Esophagus mucosa (tissue), 1 donor: ENCODE results near the gene PRKCSH. TPM values are rescaled to one million over a fixed set of nuclear protein-coding genes. Genes with fewer than 3 reads are reported as not detected.
"Not testable (repeated sequence)": the region's sequence is repeated elsewhere in the genome, so short reads cannot be mapped to it uniquely, and the experiment has no call there.

Experiments
- ATAC-seq: fragments of 200-7000 bp; cut with Tn5 transposase; one replicate; pipeline ENCODE4 v1.9.1; 2020
- total RNA-seq: library from RNA; stranded (reverse); gene quantifications from one replicate; pipeline ENCODE4 v1.2.4, GENCODE V29; 2023
- donor health status: DM: yes; HTN: yes; CAD: no.

Gene PRKCSH
- total RNA-seq, 1 donor from 2014 or later: 161 TPM

GRCh38 chr19:11420429-11421370 lies 14.7 kb upstream of the PRKCSH start:
- no peak for ATAC-seq

DNA sequence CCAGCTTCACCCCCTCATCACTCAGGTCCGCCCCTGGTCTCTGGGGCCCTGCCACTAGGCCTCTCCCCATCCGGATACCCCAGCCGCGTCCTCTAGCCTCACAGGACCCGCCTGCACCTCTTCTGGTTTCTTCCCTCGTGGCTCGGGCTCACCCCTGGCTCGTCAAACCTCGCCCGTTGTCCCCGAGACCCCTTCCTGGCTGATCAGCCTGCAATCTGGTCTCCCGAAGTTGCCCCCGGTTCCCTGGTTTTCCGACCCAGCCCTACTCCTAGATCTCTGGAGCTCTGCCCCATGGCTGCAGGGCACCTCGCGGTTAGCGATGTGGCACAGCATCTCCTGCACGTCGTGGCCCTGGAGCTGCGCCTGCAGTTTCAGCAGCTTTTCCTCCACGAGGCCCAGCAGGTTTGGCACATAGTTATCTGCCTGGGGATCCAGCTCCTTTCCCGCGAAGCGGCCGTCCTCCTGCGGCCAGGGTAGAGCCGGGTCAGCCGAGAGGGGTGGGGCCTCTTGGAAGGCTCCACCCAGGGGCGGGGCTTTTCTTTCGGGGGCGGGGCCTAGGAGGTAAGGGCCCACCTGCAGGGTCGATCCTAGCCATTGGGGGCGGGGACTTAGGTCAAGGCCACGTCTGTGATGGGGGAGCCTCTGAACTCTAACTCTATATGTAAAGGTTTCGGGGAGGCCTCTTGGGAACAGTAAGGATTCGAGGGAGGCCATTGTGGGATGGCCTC lies 13.9 kb upstream of the PRKCSH start:
- peak; percentile 5 for ATAC-seq

GRCh38 chr19:11422163-11423065 lies 13.0 kb upstream of the PRKCSH start:
- ATAC-seq: peak; percentile 92

- ATAC-seq: no peak
Observed at GRCh38 chr19:11423164-11423790, 12.2 kb upstream of the PRKCSH start.

DNA sequence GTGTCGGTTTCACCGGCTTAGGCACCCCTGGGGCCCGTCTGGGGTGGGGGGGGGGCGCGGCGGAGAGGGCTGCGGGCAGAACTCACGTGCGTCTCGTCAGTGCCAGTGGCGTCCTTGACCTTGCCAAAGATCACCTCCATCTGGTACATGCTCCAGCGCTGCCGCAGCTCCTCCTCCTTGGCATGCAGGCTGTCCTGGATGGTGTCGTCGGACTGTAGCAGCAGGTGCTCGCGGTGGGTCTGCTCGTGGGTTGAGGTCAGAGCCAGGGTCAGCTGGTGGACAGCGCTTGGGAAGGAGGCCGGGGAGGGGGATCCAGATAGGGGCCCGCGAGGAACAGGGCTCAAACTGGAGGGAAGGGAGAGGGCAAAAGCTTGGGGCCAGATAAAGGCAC lies 11.6 kb upstream of the PRKCSH start:
- ATAC-seq: no peak

DNA sequence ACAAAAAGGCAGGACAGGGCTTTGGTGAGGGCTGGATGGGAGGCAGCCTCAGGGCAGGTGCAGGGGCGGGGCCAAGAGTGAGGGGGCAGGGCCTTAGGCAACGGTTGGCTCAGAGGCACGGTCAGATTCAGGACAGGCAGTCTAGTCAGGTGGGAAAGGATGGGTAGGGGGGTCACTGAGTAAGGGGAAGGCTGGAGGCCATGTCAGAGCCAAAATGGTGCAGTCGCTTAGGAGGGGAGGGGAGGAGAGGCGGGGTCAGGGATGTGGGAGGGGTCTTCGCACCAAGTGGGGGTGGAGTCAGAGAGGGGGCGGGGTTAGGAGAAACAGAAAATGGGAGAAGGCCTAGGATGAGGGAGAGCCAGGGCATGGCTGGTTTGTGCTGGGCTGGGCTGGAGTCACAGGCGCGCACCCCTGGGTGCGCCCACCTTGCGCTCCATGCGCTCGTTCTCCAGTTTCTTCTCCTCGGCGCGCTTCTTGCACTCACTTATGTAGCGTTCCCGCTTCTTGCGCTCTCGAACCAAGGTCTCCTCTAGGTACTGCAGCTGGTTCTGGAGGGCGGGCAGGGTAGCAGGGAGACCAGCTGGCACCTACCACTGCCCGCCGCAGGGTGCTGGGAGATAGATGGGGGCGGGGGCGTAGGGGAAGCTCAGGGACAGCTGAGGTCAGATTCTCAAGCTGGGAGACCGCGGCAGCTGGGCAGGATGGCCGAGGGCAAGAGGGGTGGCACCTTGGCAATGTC lies 9.5 kb upstream of the PRKCSH start:
- ATAC-seq: no peak

DNA sequence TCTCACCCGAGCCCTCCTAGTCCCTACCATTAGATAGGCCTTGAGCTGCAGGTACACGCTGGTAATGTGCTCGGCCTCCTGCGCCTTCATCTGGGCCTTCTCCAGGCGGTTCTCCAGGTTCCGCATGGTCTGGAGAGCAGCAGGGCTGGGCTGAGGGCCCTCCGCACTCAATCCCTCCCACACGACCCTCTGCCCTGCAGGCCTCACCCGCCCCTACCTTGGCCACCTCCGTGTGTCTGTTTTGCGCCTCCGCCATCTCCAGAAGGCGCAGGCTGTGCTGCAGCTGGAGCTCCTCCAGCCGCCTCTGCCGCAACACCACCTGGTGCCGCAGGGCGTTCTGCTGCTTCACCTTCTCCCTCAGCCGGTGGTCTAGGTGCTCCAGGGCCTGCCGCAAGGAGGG lies 8.8 kb upstream of the PRKCSH start:
- no peak for ATAC-seq

- not testable (repeated sequence) for ATAC-seq
Observed at GRCh38 chr19:11433526-11433925, 1.9 kb upstream of the PRKCSH start.

GRCh38 chr19:11434703-11435056 lies 755 bp upstream of the PRKCSH start:
- ATAC-seq: no peak

- no peak for ATAC-seq
Observed at GRCh38 chr19:11435833-11436313, 438 bp downstream of the PRKCSH start.

- ATAC-seq: no peak
Observed at GRCh38 chr19:11437955-11438354, 2.5 kb downstream of the PRKCSH start.

GRCh38 chr19:11444059-11444458 lies 8.6 kb downstream of the PRKCSH start:
- ATAC-seq: no peak

DNA sequence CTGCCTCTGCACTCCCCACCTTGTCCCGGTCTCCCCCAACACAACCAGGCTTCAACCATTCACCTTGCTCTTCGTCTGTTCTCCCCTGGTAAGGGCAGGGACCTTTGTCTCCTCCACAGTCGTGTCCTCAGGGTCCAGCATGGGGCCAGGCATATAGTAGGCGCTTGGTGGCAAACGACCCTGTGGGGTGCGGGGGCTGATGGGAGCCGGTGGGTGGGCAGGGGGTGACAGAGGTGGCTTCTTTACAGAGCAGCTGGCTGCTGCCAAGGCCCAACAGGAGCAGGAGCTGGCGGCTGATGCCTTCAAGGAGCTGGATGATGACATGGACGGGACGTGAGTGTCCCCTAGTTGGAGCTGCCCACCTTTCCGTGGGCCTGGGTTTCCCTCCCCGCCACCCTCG lies 9.7 kb downstream of the PRKCSH start:
- ATAC-seq: no peak

- no peak for ATAC-seq
Observed at GRCh38 chr19:11446271-11446651, 10.8 kb downstream of the PRKCSH start.

DNA sequence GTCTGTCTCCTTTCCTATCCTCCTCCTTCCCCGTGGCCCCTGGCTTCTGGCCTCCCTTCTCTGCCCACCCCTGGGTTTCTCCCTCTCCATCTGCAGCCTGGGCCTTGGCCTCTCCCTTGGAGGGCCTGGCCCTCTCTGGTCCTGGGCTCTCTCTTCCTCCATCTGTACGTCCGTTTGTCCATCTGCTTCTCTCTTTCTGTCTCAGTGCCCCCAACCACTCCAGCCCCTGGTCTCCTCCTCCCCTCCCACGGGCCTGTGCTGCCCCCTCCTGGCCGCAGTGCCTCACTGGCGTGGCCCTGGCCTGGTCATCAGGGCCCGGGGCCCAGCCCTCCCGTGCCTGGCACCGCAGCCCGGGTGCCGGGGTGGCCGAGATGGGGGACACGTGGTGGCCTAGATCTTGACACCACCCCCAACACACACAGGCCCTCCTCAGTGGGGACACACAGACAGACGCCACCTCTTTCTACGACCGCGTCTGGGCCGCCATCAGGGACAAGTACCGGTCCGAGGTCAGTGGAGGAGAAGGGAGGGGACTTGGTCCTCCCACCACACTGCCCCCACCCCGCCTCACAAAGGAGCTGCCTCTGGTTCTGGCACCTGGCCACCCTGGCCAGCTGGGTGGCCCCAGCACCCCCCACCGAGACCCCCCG lies 11.3 kb downstream of the PRKCSH start:
- ATAC-seq: peak; percentile 50

DNA sequence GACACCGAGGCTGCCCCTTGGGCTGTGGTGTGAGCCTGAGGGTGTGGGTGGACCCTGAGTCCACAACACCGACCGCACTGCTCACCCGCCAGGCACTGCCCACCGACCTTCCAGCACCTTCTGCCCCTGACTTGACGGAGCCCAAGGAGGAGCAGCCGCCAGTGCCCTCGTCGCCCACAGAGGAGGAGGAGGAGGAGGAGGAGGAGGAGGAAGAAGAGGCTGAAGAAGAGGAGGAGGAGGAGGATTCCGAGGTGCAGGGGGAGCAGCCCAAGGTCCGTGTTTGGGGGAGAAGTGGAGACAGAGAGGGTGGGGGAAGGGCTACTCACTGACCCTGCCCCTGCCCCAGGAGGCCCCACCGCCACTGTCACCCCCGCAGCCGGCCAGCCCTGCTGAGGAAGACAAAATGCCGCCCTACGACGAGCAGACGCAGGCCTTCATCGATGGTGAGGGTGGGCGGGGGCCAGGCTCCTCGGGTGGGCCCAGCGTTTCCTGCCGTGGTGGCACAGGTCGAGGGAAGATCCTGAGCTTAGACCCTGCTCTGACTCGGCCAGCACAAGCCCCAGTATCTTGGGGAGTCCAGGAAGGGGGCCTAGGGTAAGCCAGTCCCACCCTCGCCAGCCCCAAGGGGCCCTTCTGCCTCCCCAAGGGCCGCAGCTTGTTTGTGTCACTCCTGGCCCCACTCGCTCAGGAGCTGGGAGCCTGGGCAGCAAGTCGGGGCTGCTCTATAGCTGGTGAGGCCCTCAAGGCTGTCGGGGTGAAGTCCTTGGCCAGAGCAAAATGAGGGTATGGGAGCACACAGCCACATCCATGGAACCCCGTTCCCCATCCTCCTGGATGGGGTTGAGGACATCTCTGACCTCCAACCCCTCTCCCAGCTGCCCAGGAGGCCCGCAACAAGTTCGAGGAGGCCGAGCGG lies 12.2 kb downstream of the PRKCSH start:
- no peak for ATAC-seq

- ATAC-seq: no peak
Observed at GRCh38 chr19:11448410-11448809, 13.0 kb downstream of the PRKCSH start.

GRCh38 chr19:11448923-11449554 lies 13.6 kb downstream of the PRKCSH start:
- ATAC-seq: no peak
